GM19043 (cell line): Measurements from ENCODE around the gene TRABD2B.

Experiments used
- ATAC-seq: cut with Tn5 transposase; IDR thresholded peaks from one replicate; pipeline ENCODE4 v1.9.1; 2021; ENCODE audit warnings: low read depth; ENCODE audit not compliant: unreplicated experiment

Gene TRABD2B

GRCh38 chr1:47713333-47713953, 283.7 kb downstream of the TRABD2B start:
- ATAC-seq = no peak

- no peak for ATAC-seq
Observed at GRCh38 chr1:47712596-47713299, 284.4 kb downstream of the TRABD2B start.

GRCh38 chr1:47711848-47712492, 285.2 kb downstream of the TRABD2B start:
- no peak for ATAC-seq

GRCh38 chr1:47711184-47711847, 285.9 kb downstream of the TRABD2B start:
- no peak for ATAC-seq
